Right atrium auricular region (tissue), 2 donors: ENCODE results near the gene TACC3. TPM values are rescaled to one million over a fixed set of nuclear protein-coding genes. Genes with fewer than 3 reads are reported as not detected.

Experiments
- DNase-seq: peaks from one replicate; pipeline ENCODE4 v3.0.0-alpha.2; 2019; ENCODE audit warnings: low spot score
- H3K27ac ChIP-seq, 2 donors: fragments of 200-600 bp; sonication (generic); 1 replicate in 1 of 2; 2 replicates in 1 of 2; pipeline ENCODE4 v1.5.1; 2016 to 2019
- H3K27me3 ChIP-seq, 2 donors: fragments of 200-600 bp; sonication (generic); one replicate each; pipeline versions ENCODE4 v1.5.1 to v1.6.0; 2017 to 2019
- H3K36me3 ChIP-seq: fragments of 200-600 bp; sonication (generic); one replicate; pipeline ENCODE4 v1.5.1; 2016
- H3K4me1 ChIP-seq, 2 donors: fragments of 200-600 bp; sonication (generic); one replicate each; pipeline versions ENCODE4 v1.5.1 to v1.6.0; 2017 to 2019
- H3K4me3 ChIP-seq, 2 donors: fragments of 200-600 bp; sonication (generic); 1 replicate in 1 of 2; 2 replicates in 1 of 2; pipeline ENCODE4 v1.5.1; 2017 to 2019; ENCODE audit warnings: mild to moderate bottlenecking in 1 of 2, moderate library complexity in 1 of 2
- H3K9me3 ChIP-seq, 2 donors: fragments of 200-600 bp; sonication (generic); one replicate each; pipeline ENCODE4 v1.5.1; 2019
- total RNA-seq, 2 donors: library from RNA; depleted of rRNA; stranded (reverse); fragments of >200 nt; gene quantifications; one replicate each; pipeline ENCODE4 v1.1.0, GENCODE V29; 2016
- TF ChIP-seq, protein P1 (sequence below), 2 donors: fragments of 200-600 bp; sonication (generic); IDR thresholded peaks; one replicate each; pipeline ENCODE4 v1.5.1; 2019; ENCODE audit warnings: antibody characterized with exemption in 2 of 2

Gene TACC3
- total RNA-seq, 2 donors from 2014 or later: 3.7 to 5.3 TPM

DNA sequence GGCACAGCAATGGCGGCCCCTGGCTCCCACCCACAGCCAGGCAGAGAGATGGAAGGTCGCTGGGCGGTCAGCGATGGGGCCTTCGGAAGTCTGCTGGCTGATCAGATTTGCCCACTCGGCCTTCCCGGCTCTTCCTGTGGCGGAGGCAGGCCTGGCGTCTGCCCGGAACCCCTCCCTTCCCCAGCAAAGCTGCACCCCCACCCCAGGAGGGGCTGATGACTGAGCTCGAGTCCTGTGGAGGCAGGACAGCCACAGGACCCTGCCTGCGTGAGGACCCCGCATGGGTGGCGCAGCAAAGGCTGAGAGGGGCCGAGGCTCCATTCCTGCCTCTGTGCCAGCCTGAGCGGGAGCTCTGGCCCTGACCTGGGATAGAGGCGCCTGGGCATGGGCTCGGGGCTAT lies 34.8 kb downstream of the TACC3 start:
- Histone ChIP-seq H3K4me1 (peaks cover 0 to 18% of the 10 kb centered on the region in 2 donors), H3K36me3 (no peaks in the 10 kb centered on the region), H3K4me3 (no peak overlapping the region), H3K27me3 (no peaks in the 10 kb centered on the region), H3K27ac (no peak overlapping the region), H3K9me3 (no peaks in the 10 kb centered on the region)
- no peak for DNase-seq
- TF ChIP-seq, protein P1, sequence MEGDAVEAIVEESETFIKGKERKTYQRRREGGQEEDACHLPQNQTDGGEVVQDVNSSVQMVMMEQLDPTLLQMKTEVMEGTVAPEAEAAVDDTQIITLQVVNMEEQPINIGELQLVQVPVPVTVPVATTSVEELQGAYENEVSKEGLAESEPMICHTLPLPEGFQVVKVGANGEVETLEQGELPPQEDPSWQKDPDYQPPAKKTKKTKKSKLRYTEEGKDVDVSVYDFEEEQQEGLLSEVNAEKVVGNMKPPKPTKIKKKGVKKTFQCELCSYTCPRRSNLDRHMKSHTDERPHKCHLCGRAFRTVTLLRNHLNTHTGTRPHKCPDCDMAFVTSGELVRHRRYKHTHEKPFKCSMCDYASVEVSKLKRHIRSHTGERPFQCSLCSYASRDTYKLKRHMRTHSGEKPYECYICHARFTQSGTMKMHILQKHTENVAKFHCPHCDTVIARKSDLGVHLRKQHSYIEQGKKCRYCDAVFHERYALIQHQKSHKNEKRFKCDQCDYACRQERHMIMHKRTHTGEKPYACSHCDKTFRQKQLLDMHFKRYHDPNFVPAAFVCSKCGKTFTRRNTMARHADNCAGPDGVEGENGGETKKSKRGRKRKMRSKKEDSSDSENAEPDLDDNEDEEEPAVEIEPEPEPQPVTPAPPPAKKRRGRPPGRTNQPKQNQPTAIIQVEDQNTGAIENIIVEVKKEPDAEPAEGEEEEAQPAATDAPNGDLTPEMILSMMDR (IDR thresholded peaks at IDR 0.05): no peak

DNA sequence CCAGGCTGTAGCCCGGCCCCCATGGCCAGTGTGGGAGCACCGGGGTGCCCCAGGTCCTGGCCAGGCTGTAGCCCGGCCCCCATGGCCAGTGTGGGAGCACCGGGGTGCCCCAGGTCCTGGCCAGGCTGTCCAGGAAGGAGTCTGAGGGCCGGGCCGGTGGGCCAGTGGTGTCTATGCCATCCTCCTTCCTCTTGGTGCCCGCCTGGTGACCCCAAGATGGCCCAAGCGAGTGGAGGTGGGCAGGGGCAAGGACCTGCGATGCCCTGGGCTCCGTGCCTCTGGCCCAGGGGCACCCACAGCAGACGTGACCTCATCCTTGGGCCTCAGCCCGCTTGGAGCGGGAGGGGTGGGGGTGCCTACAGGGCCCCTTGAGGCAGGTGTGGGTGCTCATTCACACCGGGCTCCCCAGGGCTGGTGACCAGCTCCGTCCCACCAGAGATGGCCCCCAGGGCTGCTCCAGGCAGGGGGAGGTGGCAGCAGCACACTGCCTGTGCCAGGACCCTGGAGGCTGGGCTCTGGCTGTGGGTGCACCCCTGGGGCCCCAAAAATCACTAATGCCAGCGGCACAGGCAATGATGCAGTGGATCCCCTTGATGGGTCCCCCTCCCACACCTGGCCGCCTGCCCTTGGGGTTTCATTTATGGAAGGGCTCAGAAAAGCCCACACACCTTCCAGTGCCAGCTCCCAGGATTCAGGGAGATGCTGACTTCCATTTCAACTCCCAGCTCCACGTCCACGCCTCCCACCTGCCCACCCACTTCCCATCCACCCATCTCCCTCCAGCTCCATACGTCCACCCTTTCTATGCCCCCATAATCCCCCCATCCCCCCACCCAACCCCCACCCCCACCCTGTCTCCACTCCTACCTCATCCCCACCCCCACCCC lies 35.8 kb downstream of the TACC3 start:
- DNase-seq: no peak
- Histone ChIP-seq H3K36me3 (no peaks in the 10 kb centered on the region), H3K4me3 (no peak overlapping the region), H3K9me3 (no peaks in the 10 kb centered on the region), H3K27me3 (no peaks in the 10 kb centered on the region), H3K27ac (no peak overlapping the region), H3K4me1 (peaks cover 0 to 13% of the 10 kb centered on the region in 2 donors)
- TF ChIP-seq, protein P1 (IDR thresholded peaks at IDR 0.05): no peak

DNA sequence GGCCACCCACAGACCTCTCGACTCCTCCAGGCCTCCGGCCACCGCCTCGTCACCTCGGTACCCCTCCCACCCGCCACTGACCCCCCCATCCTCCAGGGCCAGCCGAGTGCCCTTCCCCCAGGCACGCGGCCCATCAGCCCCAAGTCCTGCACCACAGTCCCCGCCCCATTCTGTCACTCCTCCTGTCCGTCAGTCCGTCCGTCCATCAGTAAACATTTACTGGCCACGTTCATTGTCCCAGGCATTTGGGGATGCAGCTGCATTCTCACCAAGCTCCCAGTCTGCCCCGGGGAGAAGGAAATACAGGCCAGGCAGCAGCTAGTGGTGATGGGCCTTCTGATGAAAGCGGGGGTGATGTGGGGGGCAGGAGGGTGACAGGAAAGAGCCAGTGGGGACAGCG lies 36.5 kb downstream of the TACC3 start:
- no peaks in the 10 kb centered on the region for H3K36me3 ChIP-seq
- peaks cover 0 to 6% of the 10 kb centered on the region in 2 donors for H3K4me1 ChIP-seq
- no peak overlapping the region for H3K27ac ChIP-seq
- DNase-seq: no peak
- H3K27me3 ChIP-seq: no peaks in the 10 kb centered on the region
- H3K4me3 ChIP-seq: no peak overlapping the region
- no peaks in the 10 kb centered on the region for H3K9me3 ChIP-seq
- TF ChIP-seq, protein P1 (IDR thresholded peaks at IDR 0.05): no peak

DNA sequence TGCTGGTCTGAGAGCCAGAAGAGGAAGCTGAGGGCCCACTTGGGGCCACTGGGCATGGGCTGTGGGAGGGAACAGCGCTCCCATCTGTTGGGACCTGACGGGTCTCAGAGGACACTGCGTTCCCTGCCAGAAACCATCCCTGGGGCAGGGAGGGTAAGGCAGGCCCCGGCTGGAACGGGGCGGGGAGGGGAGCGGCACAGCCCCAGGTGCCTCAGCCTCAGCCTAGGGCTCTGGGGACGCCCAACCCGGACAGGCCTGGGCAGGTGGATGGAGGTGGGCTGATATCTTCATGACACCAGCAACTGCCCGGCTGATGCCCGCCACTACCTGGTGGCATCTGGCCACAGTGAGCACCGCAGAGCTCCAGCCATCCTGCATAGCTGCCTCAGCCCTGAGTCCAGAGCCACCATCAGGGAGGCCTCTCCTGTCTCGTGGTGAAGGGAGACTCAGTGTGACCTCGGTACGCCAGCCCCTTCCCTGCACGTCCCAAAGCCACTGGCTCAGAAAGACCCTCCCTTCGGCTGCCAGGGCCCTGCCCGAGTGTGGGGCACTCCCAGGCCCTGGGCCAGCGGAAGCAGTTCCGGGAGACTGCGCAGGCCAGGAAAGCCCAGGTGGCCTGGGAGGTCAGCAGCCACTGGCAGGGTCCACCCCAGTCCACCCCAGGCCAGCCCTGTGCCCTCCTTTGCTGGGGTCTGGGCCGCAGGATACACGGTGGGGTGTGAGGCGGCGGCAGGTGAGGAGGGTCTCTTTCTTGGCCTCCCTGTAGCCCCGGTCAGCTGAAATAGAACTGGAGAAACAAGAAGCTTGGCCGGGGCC lies 37.2 kb downstream of the TACC3 start:
- H3K4me1 ChIP-seq: peaks cover 0 to 12% of the 10 kb centered on the region in 2 donors
- DNase-seq: no peak
- no peak overlapping the region for H3K27ac ChIP-seq
- no peak overlapping the region for H3K4me3 ChIP-seq
- no peaks in the 10 kb centered on the region for H3K27me3 ChIP-seq
- no peaks in the 10 kb centered on the region for H3K9me3 ChIP-seq
- TF ChIP-seq, protein P1 (IDR thresholded peaks at IDR 0.05): no peak
- no peaks in the 10 kb centered on the region for H3K36me3 ChIP-seq

DNA sequence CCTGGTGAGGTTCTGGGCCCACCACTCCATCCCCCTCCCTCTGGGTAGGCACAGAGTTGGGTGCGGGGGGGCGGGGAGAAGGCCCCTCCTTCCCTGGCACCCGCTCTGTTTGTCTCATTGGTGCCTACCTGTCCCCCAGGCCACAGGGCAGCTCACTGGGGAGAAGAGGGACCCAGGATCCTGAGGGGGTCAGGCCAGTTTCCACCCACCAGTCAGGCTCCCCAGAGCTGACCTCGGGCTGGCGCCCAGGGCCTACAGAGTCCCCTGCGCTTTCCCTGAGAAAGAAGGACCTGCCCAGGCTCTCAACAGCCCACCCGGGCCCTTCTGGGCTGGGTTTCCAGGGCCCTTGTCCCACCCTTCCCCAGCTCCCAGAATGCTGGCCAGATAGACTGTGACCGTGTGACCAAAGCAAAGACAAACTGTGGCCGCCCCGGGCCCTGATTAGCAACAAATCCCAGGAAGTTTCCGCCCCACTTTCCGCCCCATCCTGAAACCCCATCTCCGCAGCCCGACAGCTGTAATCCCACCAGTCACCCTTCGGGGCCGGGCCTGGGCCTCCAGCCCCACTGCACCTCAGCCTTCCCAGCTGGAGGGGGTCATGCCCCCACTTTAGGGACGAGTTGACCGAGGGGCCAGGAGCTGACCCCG lies 38.0 kb downstream of the TACC3 start:
- Histone ChIP-seq H3K4me3 (no peak overlapping the region), H3K4me1 (peaks cover 0 to 19% of the 10 kb centered on the region in 2 donors), H3K27ac (no peak overlapping the region), H3K27me3 (no peaks in the 10 kb centered on the region), H3K36me3 (no peaks in the 10 kb centered on the region), H3K9me3 (no peaks in the 10 kb centered on the region)
- TF ChIP-seq, protein P1 (IDR thresholded peaks at IDR 0.05): no peak
- no peak for DNase-seq
